ENCODE measurements around the gene FBXL20. TPM values are rescaled to one million over a fixed set of nuclear protein-coding genes. Genes with fewer than 3 reads are reported as not detected.
"Not testable (repeated sequence)": the region's sequence is repeated elsewhere in the genome, so short reads cannot be mapped to it uniquely, and the experiment has no call there.

FBXL20 gene
- total RNA-seq, 1 experiment from 2014 or later, result 17.2 TPM

- CTCF ChIA-PET, result no interaction called here
- POLR2A ChIA-PET, result no interaction called here
- H2AFZ ChIP-seq (ENCODE audit: low read depth, low read length, poor library complexity, severe bottlenecking), result no peak overlapping the region
- no peaks in the 10 kb centered on the region for H3K79me2 ChIP-seq (ENCODE audit: insufficient read depth, low read length)
- BruUV-seq (replicated peaks), result no TSS peak
- DNase-seq (ENCODE audit: low read depth, low spot score) (no peak), ATAC-seq (no peak)
- no peak overlapping the region for H3K4me2 ChIP-seq (ENCODE audit: low read length)
- TF ChIP-seq SIN3A (IDR thresholded peaks at IDR 0.05; ENCODE audit: low read depth), result no peak
- RAD21 ChIA-PET (ENCODE audit: low non-redundant PET in 1 of 2, low total read pairs in 2 of 2, uncharacterized antibody in 2 of 2, unreplicated experiment in 2 of 2), result no interaction called here
- H3K4me1 ChIP-seq (ENCODE audit: control insufficient read depth in 1 of 2, insufficient read depth in 2 of 2, low read length in 2 of 2), result no peaks in the 10 kb centered on the region
- H3K9ac ChIP-seq (ENCODE audit: low read length), result no peak overlapping the region
- no peak overlapping the region for H3K4me3 ChIP-seq (replicated peaks in 1 of 2; ENCODE audit: low read depth in 1 of 2, low read length in 2 of 2)
- H3K36me3 ChIP-seq (ENCODE audit: control insufficient read depth in 1 of 2, insufficient read depth in 2 of 2, low read length in 2 of 2), result no peaks in the 10 kb centered on the region
- no peak overlapping the region for H3K27ac ChIP-seq (ENCODE audit: low read depth, low read length)
- H3K9me2 ChIP-seq (ENCODE audit: insufficient read depth), result no peaks in the 10 kb centered on the region
- intact Hi-C loops (cut with micrococcal nuclease), result loop anchor here (10.0 kb wide), 1 partner anchor 62 kb away; no protein-coding TSS in a partner anchor
- no peaks in the 10 kb centered on the region for H3K9me3 ChIP-seq (ENCODE audit: control insufficient read depth in 1 of 2, insufficient read depth in 1 of 2, low read depth in 1 of 2, low read length in 2 of 2)
- H4K20me1 ChIP-seq (ENCODE audit: insufficient read depth), result no peaks in the 10 kb centered on the region
- no peaks in the 10 kb centered on the region for H3K27me3 ChIP-seq (ENCODE audit: insufficient read depth, low read length)
Measured at GRCh38 chr17:39283098-39283497, 118.3 kb downstream of the FBXL20 start.

GRCh38 chr17:39281806-39282205, 119.6 kb downstream of the FBXL20 start:
- TF ChIP-seq EZH2 (IDR thresholded peaks at IDR 0.05), result no peak
- TF ChIP-seq REST (IDR thresholded peaks at IDR 0.05; ENCODE audit: low read depth), result no peak
- TF ChIP-seq TCF7L2 (IDR thresholded peaks at IDR 0.05; ENCODE audit: borderline replicate concordance, extremely low read depth, insufficient read depth, insufficient read length), result no peak
- TF ChIP-seq CEBPB (IDR thresholded peaks at IDR 0.05; ENCODE audit: low read depth), result no peak
- CTCF ChIA-PET, result no interaction called here
- Histone ChIP-seq H3K79me2 (ENCODE audit: insufficient read depth, low read length) (no peaks in the 10 kb centered on the region), H3K4me2 (ENCODE audit: low read length) (no peak overlapping the region), H3K4me1 (ENCODE audit: control insufficient read depth in 1 of 2, insufficient read depth in 2 of 2, low read length in 2 of 2) (no peaks in the 10 kb centered on the region), H2AFZ (ENCODE audit: low read depth, low read length, poor library complexity, severe bottlenecking) (no peak overlapping the region), H4K20me1 (ENCODE audit: insufficient read depth) (no peaks in the 10 kb centered on the region), H3K9me2 (ENCODE audit: insufficient read depth) (no peaks in the 10 kb centered on the region), H3K4me3 (replicated peaks in 1 of 2; ENCODE audit: low read depth in 1 of 2, low read length in 2 of 2) (no peak overlapping the region), H3K27me3 (ENCODE audit: insufficient read depth, low read length) (no peaks in the 10 kb centered on the region), H3K36me3 (ENCODE audit: control insufficient read depth in 1 of 2, insufficient read depth in 2 of 2, low read length in 2 of 2) (no peaks in the 10 kb centered on the region), H3K9me3 (ENCODE audit: control insufficient read depth in 1 of 2, insufficient read depth in 1 of 2, low read depth in 1 of 2, low read length in 2 of 2) (no peaks in the 10 kb centered on the region), H3K9ac (ENCODE audit: low read length) (no peak overlapping the region), H3K27ac (ENCODE audit: low read depth, low read length) (no peak overlapping the region)
- DNase-seq (ENCODE audit: low read depth, low spot score), result no peak
- no TSS peak for BruUV-seq (replicated peaks)
- ATAC-seq, result no peak
- intact Hi-C loops (cut with micrococcal nuclease), result loop anchor here (10.0 kb wide), 1 partner anchor 63 kb away; no protein-coding TSS in a partner anchor
- RAD21 ChIA-PET (ENCODE audit: low non-redundant PET in 1 of 2, low total read pairs in 2 of 2, uncharacterized antibody in 2 of 2, unreplicated experiment in 2 of 2), result no interaction called here
- POLR2A ChIA-PET, result no interaction called here

GRCh38 chr17:39278246-39278645, 123.2 kb downstream of the FBXL20 start:
- H3K4me1 ChIP-seq (ENCODE audit: control insufficient read depth in 1 of 2, insufficient read depth in 2 of 2, low read length in 2 of 2); intact Hi-C loops (cut with micrococcal nuclease); H3K27me3 ChIP-seq (ENCODE audit: insufficient read depth, low read length); ATAC-seq; H3K36me3 ChIP-seq (ENCODE audit: control insufficient read depth in 1 of 2, insufficient read depth in 2 of 2, low read length in 2 of 2); H2AFZ ChIP-seq (ENCODE audit: low read depth, low read length, poor library complexity, severe bottlenecking); H3K79me2 ChIP-seq (ENCODE audit: insufficient read depth, low read length); H3K9ac ChIP-seq (ENCODE audit: low read length); BruUV-seq (replicated peaks); H3K4me3 ChIP-seq (replicated peaks in 1 of 2; ENCODE audit: low read depth in 1 of 2, low read length in 2 of 2); H4K20me1 ChIP-seq (ENCODE audit: insufficient read depth); H3K4me2 ChIP-seq (ENCODE audit: low read length); RAD21 ChIA-PET (ENCODE audit: low non-redundant PET in 1 of 2, low total read pairs in 2 of 2, uncharacterized antibody in 2 of 2, unreplicated experiment in 2 of 2); DNase-seq (ENCODE audit: low read depth, low spot score); H3K9me2 ChIP-seq (ENCODE audit: insufficient read depth); H3K9me3 ChIP-seq (ENCODE audit: control insufficient read depth in 1 of 2, insufficient read depth in 1 of 2, low read depth in 1 of 2, low read length in 2 of 2); H3K27ac ChIP-seq (ENCODE audit: low read depth, low read length); CTCF ChIA-PET; POLR2A ChIA-PET: not testable (repeated sequence)

Measured in HCT116 (cell line).